Measurements from ENCODE around the gene MYBPHL.

GRCh38 chr1:109307274-109308021 is 637 bp upstream of the MYBPHL start:
- TF ChIP-seq POLR2AphosphoS5 (IDR thresholded peaks at IDR 0.05; ENCODE audit: low read depth, low read length) (no peak), TAF1 (IDR thresholded peaks at IDR 0.05; ENCODE audit: borderline replicate concordance, insufficient read depth, low read length) (no peak), REST (IDR thresholded peaks at IDR 0.05; ENCODE audit: insufficient read depth in 1 of 2, low read depth in 2 of 2, low read length in 2 of 2) (no peak), SIN3A (IDR thresholded peaks at IDR 0.05; ENCODE audit: borderline replicate concordance, insufficient read depth, low read length) (no peak), FOXP2 (optimal IDR thresholded peaks at IDR 0.05; ENCODE audit: borderline replicate concordance, extremely low read depth, extremely low read length, insufficient read depth) (no peak)
